ENCODE results near the gene C3orf85.

Gene C3orf85

GRCh38 chr3:109136523-109136922 is at the start of gene C3orf85:
C3orf85 (plus strand) TSS chr3:109136719; CDS start chr3:109136848, 129 bp downstream.
- TF ChIP-seq ZFX (IDR thresholded peaks at IDR 0.05): no peak
- TF ChIP-seq CTCF (conservative IDR thresholded peaks at IDR 0.05): no peak
- H3K27ac ChIP-seq: no peak within 1 kb of the TSS

- no peak overlapping the region for H3K27ac ChIP-seq
- TF ChIP-seq ZFX (IDR thresholded peaks at IDR 0.05) (no peak), CTCF (conservative IDR thresholded peaks at IDR 0.05) (no peak)
Measured at GRCh38 chr3:109089265-109089664, 47.3 kb upstream of the C3orf85 start.

- TF ChIP-seq ZFX (IDR thresholded peaks at IDR 0.05) (no peak), CTCF (conservative IDR thresholded peaks at IDR 0.05) (no peak)
- no peak overlapping the region for H3K27ac ChIP-seq
Measured at GRCh38 chr3:109091846-109092245, 44.7 kb upstream of the C3orf85 start.

GRCh38 chr3:109093561-109093960 is 43.0 kb upstream of the C3orf85 start:
- TF ChIP-seq ZFX (IDR thresholded peaks at IDR 0.05) (no peak), CTCF (conservative IDR thresholded peaks at IDR 0.05) (no peak)
- H3K27ac ChIP-seq: no peak overlapping the region

- TF ChIP-seq ZFX (IDR thresholded peaks at IDR 0.05) (no peak), CTCF (conservative IDR thresholded peaks at IDR 0.05) (no peak)
- H3K27ac ChIP-seq: no peak overlapping the region
Measured at GRCh38 chr3:109095166-109095565, 41.4 kb upstream of the C3orf85 start.

GRCh38 chr3:109098079-109098644 is 38.4 kb upstream of the C3orf85 start:
- no peak overlapping the region for H3K27ac ChIP-seq
- TF ChIP-seq CTCF (conservative IDR thresholded peaks at IDR 0.05) (peak; percentile 51), ZFX (IDR thresholded peaks at IDR 0.05) (no peak)

- H3K27ac ChIP-seq: no peak overlapping the region
- TF ChIP-seq CTCF (conservative IDR thresholded peaks at IDR 0.05): no peak
- no peak for TF ChIP-seq ZFX (IDR thresholded peaks at IDR 0.05)
Measured at GRCh38 chr3:109109574-109109973, 26.9 kb upstream of the C3orf85 start.
